ENCODE measurements around the gene KIAA0232. TPM values are rescaled to one million over a fixed set of nuclear protein-coding genes. Genes with fewer than 3 reads are reported as not detected.

KIAA0232 gene
- total and polyA plus RNA-seq, 9 of the 15 experiments (the other 6 are each of a cell fraction or from before 2014, with no cell fraction given): 3.5 to 17.4 (median 13.0) TPM

GRCh38 chr4:6874981-6875380, 92.5 kb downstream of the KIAA0232 start (continued):
- TF ChIP-seq ZNF445 (CRISPR knock-in tag; IDR thresholded peaks at IDR 0.05; ENCODE audit: low read depth) (no peak), NFXL1 (CRISPR knock-in tag; IDR thresholded peaks at IDR 0.05) (no peak), CREM (IDR thresholded peaks at IDR 0.05; ENCODE audit: low read depth) (no peak), KAT8 (IDR thresholded peaks at IDR 0.05; ENCODE audit: low read depth) (no peak), ELF1 (tag; IDR thresholded peaks at IDR 0.05) (no peak), MTA2 (IDR thresholded peaks at IDR 0.05; ENCODE audit: low read depth) (no peak)

GRCh38 chr4:6875431-6875831, 92.9 kb downstream of the KIAA0232 start:
- CTCF ChIA-PET (ENCODE audit: low intra/inter-chr PET ratio): no interaction called here
- 90% methylated on average over 4 of the region's 4 CpGs for WGBS (ENCODE audit: insufficient coverage, low coverage, missing lambda C conversion rate)
- intact Hi-C loops (cut with micrococcal nuclease): no loop called here

More at GRCh38 chr4:6875431-6875831, 92.9 kb downstream of the KIAA0232 start:
- Histone ChIP-seq H3K79me2 (ENCODE audit: control insufficient read depth, insufficient read depth, low read length) (0 out of 3 replicates have a peak, but pooled peaks cover 7% of the 10 kb centered on the region), H3K27ac (ENCODE audit: extremely low read depth, low read depth, low read length) (no peak overlapping the region), H3K4me2 (ENCODE audit: insufficient read depth, low read length) (no peak overlapping the region), H3K4me3 (no peak overlapping the region), H3K9me1 (ENCODE audit: control insufficient read depth, insufficient read depth, low read length) (no peaks in the 10 kb centered on the region), H4K20me1 (replicated peaks; ENCODE audit: control insufficient read depth, insufficient read depth, low read length) (peaks cover 5% of the 10 kb centered on the region), H3K27me3 (ENCODE audit: control insufficient read depth in 2 of 2, insufficient read depth in 2 of 2, low read length in 2 of 2) (no peaks in the 10 kb centered on the region), H3K4me1 (replicated peaks in 1 of 2; ENCODE audit: control insufficient read depth in 2 of 2, insufficient read depth in 2 of 2, low read length in 2 of 2) (no peaks in the 10 kb centered on the region), H3K36me3 (ENCODE audit: control insufficient read depth, insufficient read depth, low read length) (peaks cover 85% of the 10 kb centered on the region), H2AFZ (ENCODE audit: low read depth, low read length) (no peak overlapping the region), H3K9ac (ENCODE audit: insufficient read depth in 1 of 2, low read depth in 2 of 2, low read length in 2 of 2) (no peak overlapping the region), H3K9me3 (replicated peaks; ENCODE audit: control insufficient read depth, insufficient read depth, low read depth, low read length) (no peaks in the 10 kb centered on the region)
- BruUV-seq (replicated peaks): no TSS peak
- FAIRE-seq (no peak), DNase-seq (ENCODE audit: extremely low read depth in 1 of 4, low spot score in 3 of 4) (no peak), ATAC-seq (no peak)
- in situ Hi-C loops (cut with MboI): no loop called here
- POLR2A ChIA-PET: interaction anchor here (0.6 to 0.7 kb wide), 2 partner anchors 157 to 496 kb away, joined by 3 read pairs; no protein-coding TSS in a partner anchor
- TF ChIP-seq CEBPB (tag; IDR thresholded peaks at IDR 0.05) (peak; percentile 17; the same call in 1 of the 2 replicates), ZNF740 (CRISPR knock-in tag; IDR thresholded peaks at IDR 0.05) (0 out of 2 replicates have a peak, but pooled peaks have one; percentile 20), ZNF740 (tag; IDR thresholded peaks at IDR 0.05) (no peak), E4F1 (CRISPR knock-in tag; IDR thresholded peaks at IDR 0.05; ENCODE audit: borderline replicate concordance) (no peak)

Measured in K562 (cell line).